ENCODE data around the gene TSNAX.

DNA sequence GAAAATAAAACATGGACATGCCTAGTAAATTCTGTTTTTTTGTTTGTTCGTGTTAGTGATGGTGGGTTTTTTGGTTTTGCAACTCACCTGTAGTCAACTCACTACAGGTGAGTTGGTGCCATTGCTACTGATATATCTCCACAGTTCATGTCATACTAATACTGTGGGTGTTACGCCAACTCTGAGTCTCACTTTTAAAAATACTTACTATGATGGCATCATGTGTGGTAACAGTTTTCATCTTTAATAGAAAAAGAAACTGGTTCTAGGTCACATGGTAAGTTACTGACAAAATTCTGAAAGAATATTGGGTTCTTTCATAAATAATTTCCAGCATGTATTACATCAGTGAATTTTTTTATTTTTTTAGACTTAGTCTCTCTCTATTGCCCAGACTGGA lies 38.0 kb downstream of the TSNAX start:
- TF ChIP-seq, protein P1, sequence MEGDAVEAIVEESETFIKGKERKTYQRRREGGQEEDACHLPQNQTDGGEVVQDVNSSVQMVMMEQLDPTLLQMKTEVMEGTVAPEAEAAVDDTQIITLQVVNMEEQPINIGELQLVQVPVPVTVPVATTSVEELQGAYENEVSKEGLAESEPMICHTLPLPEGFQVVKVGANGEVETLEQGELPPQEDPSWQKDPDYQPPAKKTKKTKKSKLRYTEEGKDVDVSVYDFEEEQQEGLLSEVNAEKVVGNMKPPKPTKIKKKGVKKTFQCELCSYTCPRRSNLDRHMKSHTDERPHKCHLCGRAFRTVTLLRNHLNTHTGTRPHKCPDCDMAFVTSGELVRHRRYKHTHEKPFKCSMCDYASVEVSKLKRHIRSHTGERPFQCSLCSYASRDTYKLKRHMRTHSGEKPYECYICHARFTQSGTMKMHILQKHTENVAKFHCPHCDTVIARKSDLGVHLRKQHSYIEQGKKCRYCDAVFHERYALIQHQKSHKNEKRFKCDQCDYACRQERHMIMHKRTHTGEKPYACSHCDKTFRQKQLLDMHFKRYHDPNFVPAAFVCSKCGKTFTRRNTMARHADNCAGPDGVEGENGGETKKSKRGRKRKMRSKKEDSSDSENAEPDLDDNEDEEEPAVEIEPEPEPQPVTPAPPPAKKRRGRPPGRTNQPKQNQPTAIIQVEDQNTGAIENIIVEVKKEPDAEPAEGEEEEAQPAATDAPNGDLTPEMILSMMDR (conservative IDR thresholded peaks at IDR 0.05; ENCODE audit: low read length) = no peak
- no peak for TF ChIP-seq EZH2phosphoT487 (IDR thresholded peaks at IDR 0.05; ENCODE audit: borderline replicate concordance)
